ENCODE data around the gene CHRNA3.

CHRNA3 gene

GRCh38 chr15:78636378-78636859 is 15.6 kb upstream of the CHRNA3 start:
- no peak for DNase-seq (ENCODE audit: low read depth in 2 of 2)

- no peak for DNase-seq (ENCODE audit: low read depth in 2 of 2)
Observed at GRCh38 chr15:78635346-78635745, 14.6 kb upstream of the CHRNA3 start.

- no peak for DNase-seq (ENCODE audit: low read depth in 2 of 2)
Observed at GRCh38 chr15:78634210-78635145, 13.7 kb upstream of the CHRNA3 start.

GRCh38 chr15:78633348-78633747 is 12.6 kb upstream of the CHRNA3 start:
- no peak for DNase-seq (ENCODE audit: low read depth in 2 of 2)

- no peak for DNase-seq (ENCODE audit: low read depth in 2 of 2)
Observed at GRCh38 chr15:78630886-78631633, 10.3 kb upstream of the CHRNA3 start.

GRCh38 chr15:78629716-78630065 is 8.9 kb upstream of the CHRNA3 start:
- no peak for DNase-seq (ENCODE audit: low read depth in 2 of 2)

GRCh38 chr15:78629031-78629715 is 8.4 kb upstream of the CHRNA3 start:
- no peak for DNase-seq (ENCODE audit: low read depth in 2 of 2)

GRCh38 chr15:78628227-78628626 is 7.4 kb upstream of the CHRNA3 start:
- DNase-seq (ENCODE audit: low read depth in 2 of 2): no peak

GRCh38 chr15:78627348-78627747 is 6.6 kb upstream of the CHRNA3 start:
- DNase-seq (ENCODE audit: low read depth in 2 of 2): no peak

GRCh38 chr15:78626381-78626995 is 5.7 kb upstream of the CHRNA3 start:
- no peak for DNase-seq (ENCODE audit: low read depth in 2 of 2)

GRCh38 chr15:78625606-78626280 is 4.9 kb upstream of the CHRNA3 start:
- no peak for DNase-seq (ENCODE audit: low read depth in 2 of 2)

GRCh38 chr15:78624651-78625590 is 4.1 kb upstream of the CHRNA3 start:
- no peak for DNase-seq (ENCODE audit: low read depth in 2 of 2)

- DNase-seq (ENCODE audit: low read depth in 2 of 2): no peak
Observed at GRCh38 chr15:78623786-78624497, 3.1 kb upstream of the CHRNA3 start.

GRCh38 chr15:78621810-78622402 is 1.1 kb upstream of the CHRNA3 start:
- DNase-seq (ENCODE audit: low read depth in 2 of 2): no peak

- DNase-seq (ENCODE audit: low read depth in 2 of 2): no peak
Observed at GRCh38 chr15:78620021-78620526, 722 bp downstream of the CHRNA3 start.

GRCh38 chr15:78619022-78619950 is 1.5 kb downstream of the CHRNA3 start:
- no peak for DNase-seq (ENCODE audit: low read depth in 2 of 2)

- DNase-seq (ENCODE audit: low read depth in 2 of 2): peak; percentile 46 to 86
Observed at GRCh38 chr15:78618490-78618934, 2.3 kb downstream of the CHRNA3 start.

- no peak for DNase-seq (ENCODE audit: low read depth in 2 of 2)
Observed at GRCh38 chr15:78618064-78618463, 2.7 kb downstream of the CHRNA3 start.

All from stimulated activated CD4-positive, alpha-beta T cell treated with anti-CD3 and anti-CD28 coated beads, Interleukin-12 subunit alpha, Interleukin-12 subunit beta, amount 100 ng/mL, for 24 hours (primary cell).